ENCODE measurements around the gene TFAP2A. TPM values are rescaled to one million over a fixed set of nuclear protein-coding genes. Genes with fewer than 3 reads are reported as not detected.

The TFAP2A gene
- total and polyA plus RNA-seq, 2 experiments from 2014 or later, result 2.5 to 7.2 TPM

DNA sequence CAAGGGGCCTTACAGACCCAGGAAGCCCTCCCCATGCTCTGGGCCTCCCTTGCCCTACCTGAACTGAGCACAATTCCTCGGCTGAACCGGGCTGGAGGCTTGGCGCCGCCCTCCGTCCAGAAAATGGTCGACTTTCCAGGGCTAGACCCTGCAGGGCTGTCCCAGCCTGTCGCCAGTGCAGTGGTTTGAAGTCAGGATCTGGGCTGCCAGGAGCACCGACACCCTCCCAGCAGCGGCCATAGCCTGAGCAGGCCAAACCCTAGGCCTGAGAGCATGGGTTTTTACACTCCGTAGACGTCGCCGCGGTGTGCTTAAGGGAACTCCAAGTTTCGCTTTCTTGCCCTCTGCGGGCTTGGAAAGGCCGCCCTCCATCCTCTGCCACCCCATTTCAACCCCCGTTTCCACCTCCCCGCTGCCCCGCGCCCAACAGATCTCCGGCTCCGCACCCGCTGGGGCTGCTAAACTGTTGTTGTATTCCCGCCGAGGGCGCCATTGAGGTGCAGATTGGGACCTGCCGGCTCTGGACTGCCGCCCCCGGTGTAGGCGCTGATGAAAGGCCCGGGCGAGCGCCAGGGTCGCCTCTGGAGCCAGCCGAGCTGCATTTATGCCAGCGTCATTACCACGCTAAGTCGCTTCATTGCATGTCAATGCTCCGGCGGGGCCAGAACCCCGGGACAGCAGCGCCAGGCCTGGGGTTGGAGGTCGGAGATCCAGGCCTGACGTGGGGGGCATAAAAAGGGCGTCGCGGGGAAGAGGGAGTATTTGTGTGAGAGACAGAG is 2.2 kb upstream of the TFAP2A start:
- WGBS, 2 experiments (ENCODE audit: low coverage in 1 of 2, low lambda C conversion rate in 2 of 2, missing lambda C conversion rate in 2 of 2), result 39 to 42% methylated on average over 47 to 48 of the region's 48 CpGs
- no peak overlapping the region for H2AFZ ChIP-seq
- in situ Hi-C loops (cut with MboI), result loop anchor here (25.0 kb wide), 1 partner anchor 1430 kb away; no protein-coding TSS in a partner anchor
- no peaks in the 10 kb centered on the region for H3F3A ChIP-seq (ENCODE audit: insufficient read depth)
- no peak for DNase-seq
- no peaks in the 10 kb centered on the region for H3K9me3 ChIP-seq (ENCODE audit: low read depth)
- peaks cover 55% of the 10 kb centered on the region for H3K27me3 ChIP-seq (replicated peaks; ENCODE audit: insufficient read depth)
- no peak overlapping the region for H3K9ac ChIP-seq
- H3K4me1 ChIP-seq (ENCODE audit: insufficient read depth), result no peaks in the 10 kb centered on the region; the same call in 1 of the 2 replicates
- no peak overlapping the region for H3K4me2 ChIP-seq (ENCODE audit: unreplicated experiment)
- no peaks in the 10 kb centered on the region for H3K36me3 ChIP-seq (ENCODE audit: low read depth)
- peaks cover 15% of the 10 kb centered on the region; the same call in 1 of the 2 replicates for H3K79me2 ChIP-seq (ENCODE audit: insufficient read depth)
- H3K9me2 ChIP-seq (ENCODE audit: insufficient read depth), result no peaks in the 10 kb centered on the region
- TF ChIP-seq EZH2 (IDR thresholded peaks at IDR 0.05; ENCODE audit: insufficient read depth, poor library complexity, severe bottlenecking) (no peak), EZH2phosphoT487 (IDR thresholded peaks at IDR 0.05; ENCODE audit: insufficient read depth, low read depth) (no peak)
- no peaks in the 10 kb centered on the region for H4K20me1 ChIP-seq (ENCODE audit: insufficient read depth)
- H3K4me3 ChIP-seq, result no peak overlapping the region
- no peak overlapping the region for H3K27ac ChIP-seq

DNA sequence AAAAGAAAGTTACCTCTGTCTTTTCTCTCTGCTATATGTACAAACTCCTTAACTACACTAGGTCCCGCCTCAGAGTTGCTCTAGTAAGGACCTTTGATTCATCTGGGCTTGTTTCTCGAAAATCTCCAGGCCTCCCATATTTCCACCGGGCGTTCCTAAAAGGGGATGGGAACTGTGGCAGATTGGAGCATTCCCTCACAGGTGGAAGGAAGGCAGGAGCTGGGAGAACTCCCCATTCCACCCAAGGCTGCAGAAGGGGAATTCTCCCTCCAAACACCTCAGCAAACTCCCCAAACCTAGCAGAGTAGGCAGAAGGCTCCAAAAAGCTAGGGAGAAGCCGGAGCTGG is 1.6 kb upstream of the TFAP2A start:
- no peaks in the 10 kb centered on the region; the same call in 1 of the 2 replicates for H3K4me1 ChIP-seq (ENCODE audit: insufficient read depth)
- H3K27ac ChIP-seq, result no peak overlapping the region
- TF ChIP-seq EZH2 (IDR thresholded peaks at IDR 0.05; ENCODE audit: insufficient read depth, poor library complexity, severe bottlenecking) (no peak), EZH2phosphoT487 (IDR thresholded peaks at IDR 0.05; ENCODE audit: insufficient read depth, low read depth) (no peak)
- no peak overlapping the region for H3K4me2 ChIP-seq (ENCODE audit: unreplicated experiment)
- in situ Hi-C loops (cut with MboI), result loop anchor here (25.0 kb wide), 1 partner anchor 1429 kb away; no protein-coding TSS in a partner anchor
- no peaks in the 10 kb centered on the region for H3K36me3 ChIP-seq (ENCODE audit: low read depth)
- H3F3A ChIP-seq (ENCODE audit: insufficient read depth), result no peaks in the 10 kb centered on the region
- DNase-seq, result no peak
- no peaks in the 10 kb centered on the region for H4K20me1 ChIP-seq (ENCODE audit: insufficient read depth)
- H3K9ac ChIP-seq, result no peak overlapping the region
- H3K27me3 ChIP-seq (replicated peaks; ENCODE audit: insufficient read depth), result peaks cover 49% of the 10 kb centered on the region
- H3K9me3 ChIP-seq (ENCODE audit: low read depth), result no peaks in the 10 kb centered on the region
- no peaks in the 10 kb centered on the region for H3K9me2 ChIP-seq (ENCODE audit: insufficient read depth)
- H3K4me3 ChIP-seq, result no peak overlapping the region
- no peak overlapping the region for H2AFZ ChIP-seq
- H3K79me2 ChIP-seq (ENCODE audit: insufficient read depth), result peaks cover 19% of the 10 kb centered on the region; the same call in 1 of the 2 replicates
- WGBS, 2 experiments (ENCODE audit: low coverage in 1 of 2, low lambda C conversion rate in 2 of 2, missing lambda C conversion rate in 2 of 2), result 79 to 88% methylated on average over 5 of the region's 5 CpGs

DNA sequence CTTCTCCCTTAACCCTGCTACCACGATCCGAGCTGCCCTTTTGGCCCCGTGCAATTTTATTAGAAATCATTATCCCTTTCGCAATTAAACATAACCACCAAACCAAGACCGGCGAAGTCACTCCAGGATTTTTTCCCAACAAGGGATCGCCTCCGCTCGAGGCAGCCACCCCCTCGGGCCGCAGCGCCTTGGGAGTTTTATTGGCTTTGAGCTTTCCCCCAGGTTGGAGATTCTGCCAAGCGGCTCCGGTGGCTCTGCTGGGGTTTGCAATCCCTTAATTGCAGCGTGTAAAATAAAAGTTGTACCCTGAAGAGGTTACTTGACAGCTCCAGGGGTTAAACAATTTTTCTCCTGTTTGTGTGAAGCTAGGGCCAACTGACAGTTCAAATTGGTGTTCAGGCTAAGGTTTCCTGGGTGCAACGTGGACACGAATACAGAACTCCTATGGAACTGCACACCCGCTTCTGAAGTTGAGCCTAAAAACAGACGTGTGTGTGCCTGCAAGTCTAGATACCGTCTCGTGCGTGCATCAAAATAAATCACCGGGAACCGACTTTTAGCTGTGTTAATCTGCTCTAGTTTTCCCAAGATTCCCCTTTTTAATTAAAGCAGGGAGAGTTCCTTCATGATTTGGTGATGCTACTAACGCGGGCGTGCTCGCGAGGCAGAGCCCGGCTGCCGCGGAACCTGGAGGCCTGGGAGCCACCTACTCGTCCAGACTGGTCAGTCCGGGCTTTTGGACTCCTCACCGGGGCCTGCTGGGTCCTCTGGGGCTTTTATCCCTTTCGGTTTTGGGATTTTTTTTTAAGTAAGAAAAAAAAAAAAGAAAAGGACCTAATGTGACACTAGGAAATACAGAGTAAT is 975 bp upstream of the TFAP2A start:
- no peak for TF ChIP-seq EZH2phosphoT487 (IDR thresholded peaks at IDR 0.05; ENCODE audit: insufficient read depth, low read depth)
- peak; percentile 31 for TF ChIP-seq EZH2 (IDR thresholded peaks at IDR 0.05; ENCODE audit: insufficient read depth, poor library complexity, severe bottlenecking)
- Histone ChIP-seq H3K27ac (no peak overlapping the region), H3K36me3 (ENCODE audit: low read depth) (no peaks in the 10 kb centered on the region), H3K4me1 (ENCODE audit: insufficient read depth) (no peaks in the 10 kb centered on the region; the same call in 1 of the 2 replicates), H3F3A (ENCODE audit: insufficient read depth) (no peaks in the 10 kb centered on the region), H4K20me1 (ENCODE audit: insufficient read depth) (no peaks in the 10 kb centered on the region), H3K9ac (peak overlapping the region; percentile 93; the same call in 1 of the 2 replicates), H3K9me3 (ENCODE audit: low read depth) (no peaks in the 10 kb centered on the region), H3K9me2 (ENCODE audit: insufficient read depth) (no peaks in the 10 kb centered on the region), H3K4me3 (peak overlapping the region; percentile 98), H3K27me3 (replicated peaks; ENCODE audit: insufficient read depth) (peaks cover 43% of the 10 kb centered on the region), H2AFZ (peak overlapping the region; percentile 65), H3K79me2 (ENCODE audit: insufficient read depth) (peaks cover 26% of the 10 kb centered on the region; the same call in 1 of the 2 replicates), H3K4me2 (ENCODE audit: unreplicated experiment) (peak overlapping the region; percentile 69)
- no peak for DNase-seq
- in situ Hi-C loops (cut with MboI), result loop anchor here (25.0 kb wide), 1 partner anchor 1429 kb away; no protein-coding TSS in a partner anchor
- 34 to 37% methylated on average over 36 of the region's 36 CpGs for WGBS, 2 experiments (ENCODE audit: low coverage in 1 of 2, low lambda C conversion rate in 2 of 2, missing lambda C conversion rate in 2 of 2)

Measured in GM23248 (cell line).